OCI-LY7 (cell line): ENCODE measurements around the gene CRADD.

ENCODE experiments used
- EZH2phosphoT487 ChIP-seq: fragments of 200-600 bp; sonication (generic); IDR thresholded peaks from 2 replicates; pipeline ENCODE4 v1.6.1; 2018; ENCODE audit warnings: low read depth, borderline replicate concordance, mild to moderate bottlenecking, mixed run types, antibody characterized with exemption, low read length, moderate library complexity, mixed read lengths
- TF ChIP-seq, protein P1 (sequence below): fragments of 200-600 bp; sonication (generic); conservative IDR thresholded peaks from 2 replicates; pipeline ENCODE4 v1.5.1; 2014; ENCODE audit warnings: mild to moderate bottlenecking, antibody characterized with exemption, low read length, moderate library complexity, mixed read lengths

DNA sequence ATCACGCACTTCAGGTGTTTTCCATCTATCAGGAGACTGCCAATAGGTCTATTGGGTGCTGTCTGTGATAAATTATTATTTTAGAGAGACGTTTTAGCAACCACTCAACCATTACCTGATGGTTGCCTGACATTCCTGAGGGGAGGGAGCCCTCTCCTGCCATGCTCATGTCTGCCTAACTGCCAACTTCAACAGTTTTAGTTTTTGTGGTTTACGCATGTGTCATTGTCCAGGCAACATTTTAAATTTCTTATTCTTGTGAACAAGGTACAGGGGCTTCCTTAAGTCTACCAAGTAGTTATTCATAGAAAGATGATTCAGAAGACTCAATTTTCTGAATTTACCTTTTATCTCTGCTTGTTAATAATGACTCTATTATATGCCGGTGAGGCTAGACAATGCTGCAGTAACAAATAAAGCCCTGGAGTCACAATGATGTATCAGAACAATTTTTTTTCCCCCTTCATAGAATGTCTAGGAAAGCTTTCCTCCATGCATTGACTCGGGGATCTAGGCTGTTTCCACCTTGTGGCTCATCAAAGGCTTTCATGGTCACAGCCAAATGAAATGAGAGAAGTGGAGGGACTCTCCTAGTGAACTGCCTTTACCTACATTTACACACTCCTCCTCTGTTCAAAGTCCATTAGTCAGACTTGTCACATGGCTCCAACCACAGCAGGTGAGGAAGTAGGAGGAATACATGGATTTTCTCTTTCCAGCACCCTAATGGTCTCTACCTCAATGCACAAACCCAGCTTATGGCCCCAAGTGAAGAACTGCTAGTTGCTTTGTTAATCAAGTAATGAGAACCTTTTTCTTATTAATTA is 225.8 kb downstream of the CRADD start:
- TF ChIP-seq EZH2phosphoT487: no peak
- TF ChIP-seq, protein P1, sequence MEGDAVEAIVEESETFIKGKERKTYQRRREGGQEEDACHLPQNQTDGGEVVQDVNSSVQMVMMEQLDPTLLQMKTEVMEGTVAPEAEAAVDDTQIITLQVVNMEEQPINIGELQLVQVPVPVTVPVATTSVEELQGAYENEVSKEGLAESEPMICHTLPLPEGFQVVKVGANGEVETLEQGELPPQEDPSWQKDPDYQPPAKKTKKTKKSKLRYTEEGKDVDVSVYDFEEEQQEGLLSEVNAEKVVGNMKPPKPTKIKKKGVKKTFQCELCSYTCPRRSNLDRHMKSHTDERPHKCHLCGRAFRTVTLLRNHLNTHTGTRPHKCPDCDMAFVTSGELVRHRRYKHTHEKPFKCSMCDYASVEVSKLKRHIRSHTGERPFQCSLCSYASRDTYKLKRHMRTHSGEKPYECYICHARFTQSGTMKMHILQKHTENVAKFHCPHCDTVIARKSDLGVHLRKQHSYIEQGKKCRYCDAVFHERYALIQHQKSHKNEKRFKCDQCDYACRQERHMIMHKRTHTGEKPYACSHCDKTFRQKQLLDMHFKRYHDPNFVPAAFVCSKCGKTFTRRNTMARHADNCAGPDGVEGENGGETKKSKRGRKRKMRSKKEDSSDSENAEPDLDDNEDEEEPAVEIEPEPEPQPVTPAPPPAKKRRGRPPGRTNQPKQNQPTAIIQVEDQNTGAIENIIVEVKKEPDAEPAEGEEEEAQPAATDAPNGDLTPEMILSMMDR: no peak
